Measurements from ENCODE around the gene CLDN25.
"Not testable (repeated sequence)": the region's sequence is repeated elsewhere in the genome, so short reads cannot be mapped to it uniquely, and the experiment has no call there.

The CLDN25 gene

GRCh38 chr11:113779496-113779895 is at the start of gene CLDN25:
Gene CLDN25, plus strand, starts transcription at chr11:113779796. Its CDS starts 0 bp downstream, at chr11:113779796.
- no peak for DNase-seq

GRCh38 chr11:113730887-113731726 is 48.5 kb upstream of the CLDN25 start:
- DNase-seq = peak; percentile 12

- DNase-seq = no peak
Observed at GRCh38 chr11:113732092-113732491, 47.5 kb upstream of the CLDN25 start.

- DNase-seq = no peak
Observed at GRCh38 chr11:113736323-113736722, 43.3 kb upstream of the CLDN25 start.

- DNase-seq = no peak
Observed at GRCh38 chr11:113752932-113753331, 26.7 kb upstream of the CLDN25 start.

GRCh38 chr11:113760241-113760640 is 19.4 kb upstream of the CLDN25 start:
- DNase-seq = no peak

GRCh38 chr11:113763040-113763439 is 16.6 kb upstream of the CLDN25 start:
- DNase-seq = not testable (repeated sequence)

GRCh38 chr11:113764527-113765219 is 14.9 kb upstream of the CLDN25 start:
- DNase-seq = no peak

GRCh38 chr11:113771964-113772363 is 7.6 kb upstream of the CLDN25 start:
- DNase-seq = no peak

- no peak for DNase-seq
Observed at GRCh38 chr11:113773092-113773415, 6.5 kb upstream of the CLDN25 start.

GRCh38 chr11:113773416-113774173 is 6.0 kb upstream of the CLDN25 start, which contains the start of gene ZW10:
Gene ZW10, minus strand, starts transcription at chr11:113773692. Its CDS starts 26 bp downstream, at chr11:113773666.
- DNase-seq = peak; percentile 85

GRCh38 chr11:113774174-113774503 is 5.5 kb upstream of the CLDN25 start:
- no peak for DNase-seq

GRCh38 chr11:113778111-113778910 is 1.3 kb upstream of the CLDN25 start:
- peak; percentile 47 for DNase-seq

GRCh38 chr11:113781682-113782081 is 2.1 kb downstream of the CLDN25 start:
- DNase-seq = no peak

GRCh38 chr11:113782134-113782533 is 2.5 kb downstream of the CLDN25 start:
- no peak for DNase-seq

GRCh38 chr11:113789016-113789415 is 9.4 kb downstream of the CLDN25 start:
- not testable (repeated sequence) for DNase-seq

- DNase-seq = no peak
Observed at GRCh38 chr11:113789675-113790320, 10.2 kb downstream of the CLDN25 start.

- peak; percentile 6 for DNase-seq
Observed at GRCh38 chr11:113796663-113797259, 17.2 kb downstream of the CLDN25 start.

- no peak for DNase-seq
Observed at GRCh38 chr11:113802621-113803020, 23.0 kb downstream of the CLDN25 start.

- DNase-seq = no peak
Observed at GRCh38 chr11:113805640-113806039, 26.0 kb downstream of the CLDN25 start.

GRCh38 chr11:113806406-113806805 is 26.8 kb downstream of the CLDN25 start:
- no peak for DNase-seq

GRCh38 chr11:113808931-113809330 is 29.3 kb downstream of the CLDN25 start:
- no peak for DNase-seq

Data from DMS 273 treated with DMSO at 0.1 percent for 48 hours (cell line).